Fibroblast of skin of right biceps (primary cell): ENCODE data around the gene KMT2C.
A peak's percentile ranks its signal among the peaks of the same experiment; 100 is the strongest.
"Not testable (repeated sequence)": the region's sequence is repeated elsewhere in the genome, so short reads cannot be mapped to it uniquely, and the experiment has no call there.

Experiments used
- DNase-seq: peaks from one replicate; pipeline ENCODE4 v3.0.0-alpha.2; 2013

Gene KMT2C

GRCh38 chr7:152399344-152399743 lies 36.5 kb downstream of the KMT2C start:
- DNase-seq = no peak

DNA sequence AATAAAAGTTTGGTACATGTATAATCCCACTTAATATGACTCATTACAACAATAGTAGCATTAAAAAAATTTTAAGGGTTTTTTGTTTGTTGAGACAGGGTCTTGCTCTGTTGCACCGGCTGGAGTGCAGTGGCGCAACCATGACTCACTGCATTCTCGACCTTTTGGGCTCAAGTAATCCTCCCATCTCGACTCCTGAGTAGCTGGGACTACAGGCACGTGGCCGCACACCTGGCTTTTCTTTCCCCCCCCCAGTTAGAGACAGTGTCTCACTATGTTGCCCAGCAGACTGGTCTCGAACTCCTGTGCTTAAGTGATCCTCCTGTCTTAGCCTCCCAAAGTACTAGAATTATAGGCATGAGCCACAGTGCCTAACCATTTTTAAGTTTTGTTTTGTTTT lies 40.7 kb downstream of the KMT2C start:
- DNase-seq = peak; percentile 43

GRCh38 chr7:152394214-152394613 lies 41.6 kb downstream of the KMT2C start:
- DNase-seq = peak; percentile 62

- no peak for DNase-seq
These were observed 43.5 kb downstream of the KMT2C start for GRCh38 chr7:152392254-152392653.

GRCh38 chr7:152386136-152386764 lies 49.6 kb downstream of the KMT2C start:
- not testable (repeated sequence) for DNase-seq

DNA sequence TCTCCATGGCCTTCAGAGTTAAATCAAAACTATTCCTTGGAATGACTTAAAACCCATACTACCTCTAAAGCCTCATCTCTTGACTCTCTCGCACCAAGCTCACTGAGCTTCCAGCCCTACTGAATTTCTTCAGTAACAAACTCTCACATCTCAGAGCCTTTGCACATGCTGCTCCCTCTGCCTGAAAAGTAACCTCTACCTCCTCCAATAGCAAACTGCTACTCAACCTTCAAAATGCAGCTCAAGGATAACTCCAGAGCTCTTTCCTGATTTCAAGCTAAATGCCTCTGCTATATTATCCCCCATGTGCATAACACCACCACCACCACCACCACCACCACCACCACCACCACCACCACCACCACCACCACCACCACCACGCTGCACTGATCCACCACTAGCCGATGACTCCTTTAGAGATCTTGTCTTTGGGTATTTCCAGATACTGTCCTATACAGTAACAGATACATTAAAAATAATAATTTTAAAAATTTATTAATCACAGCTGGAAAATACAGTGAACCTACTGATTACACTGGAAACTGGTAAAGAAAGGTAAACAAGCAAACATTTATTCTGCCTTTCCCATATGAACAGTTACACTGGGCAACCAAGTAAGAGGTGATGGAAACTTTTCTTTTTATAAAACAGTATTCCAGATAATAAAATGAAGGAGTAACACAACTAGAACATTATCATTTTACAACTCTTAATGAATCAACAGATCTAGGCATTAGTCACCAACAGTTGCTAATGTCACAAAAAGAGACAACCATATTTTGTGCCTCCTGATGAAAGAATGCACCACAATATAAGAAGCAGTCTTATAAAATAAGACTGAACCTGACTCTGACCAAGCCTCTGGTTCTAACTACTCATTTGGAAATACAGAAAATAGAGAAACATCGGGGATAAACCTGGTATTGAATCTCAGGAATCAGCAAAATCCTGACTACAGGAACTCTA lies 51.3 kb downstream of the KMT2C start:
- not testable (repeated sequence) for DNase-seq

- DNase-seq = peak; percentile 91
These were observed 52.2 kb downstream of the KMT2C start for GRCh38 chr7:152383341-152384234.

DNA sequence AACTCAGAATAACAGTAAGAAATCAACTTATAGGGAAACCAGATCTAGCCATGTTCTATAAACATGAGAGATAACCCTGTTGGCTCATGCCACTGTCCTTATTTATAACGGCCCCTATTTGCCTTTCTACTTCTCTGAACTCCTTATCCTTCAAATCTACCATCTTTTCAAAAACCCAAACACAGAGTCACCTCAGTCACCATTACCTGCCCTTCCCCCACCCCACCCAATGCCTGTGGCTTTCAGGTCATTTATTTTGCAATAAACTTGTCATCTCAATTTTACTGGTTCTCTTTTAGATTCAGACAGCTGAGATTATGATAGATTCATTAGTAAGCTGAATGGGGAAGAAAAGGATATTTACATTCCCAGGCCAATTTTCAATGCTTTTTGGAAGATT lies 53.6 kb downstream of the KMT2C start:
- no peak for DNase-seq

- DNase-seq = not testable (repeated sequence)
These were observed 54.7 kb downstream of the KMT2C start for GRCh38 chr7:152380931-152381578.

DNA sequence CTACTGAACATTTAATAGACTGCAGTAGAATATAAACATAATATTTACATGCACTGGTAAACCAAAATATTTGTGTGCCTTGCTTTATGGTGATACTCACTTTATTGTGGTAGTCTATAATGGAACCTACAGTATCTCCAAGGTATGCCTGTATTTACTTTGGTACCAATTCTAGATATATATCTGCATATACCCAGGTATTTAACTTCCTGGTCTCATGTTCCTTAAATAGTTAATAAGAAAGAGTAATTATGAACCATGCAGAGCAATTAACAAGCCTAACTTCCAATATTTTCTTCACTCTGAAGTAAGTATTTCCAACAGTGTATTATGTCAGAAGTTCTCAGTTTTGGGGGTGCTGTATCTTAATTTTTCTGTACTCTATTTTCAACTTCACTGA lies 57.3 kb downstream of the KMT2C start:
- not testable (repeated sequence) for DNase-seq

DNA sequence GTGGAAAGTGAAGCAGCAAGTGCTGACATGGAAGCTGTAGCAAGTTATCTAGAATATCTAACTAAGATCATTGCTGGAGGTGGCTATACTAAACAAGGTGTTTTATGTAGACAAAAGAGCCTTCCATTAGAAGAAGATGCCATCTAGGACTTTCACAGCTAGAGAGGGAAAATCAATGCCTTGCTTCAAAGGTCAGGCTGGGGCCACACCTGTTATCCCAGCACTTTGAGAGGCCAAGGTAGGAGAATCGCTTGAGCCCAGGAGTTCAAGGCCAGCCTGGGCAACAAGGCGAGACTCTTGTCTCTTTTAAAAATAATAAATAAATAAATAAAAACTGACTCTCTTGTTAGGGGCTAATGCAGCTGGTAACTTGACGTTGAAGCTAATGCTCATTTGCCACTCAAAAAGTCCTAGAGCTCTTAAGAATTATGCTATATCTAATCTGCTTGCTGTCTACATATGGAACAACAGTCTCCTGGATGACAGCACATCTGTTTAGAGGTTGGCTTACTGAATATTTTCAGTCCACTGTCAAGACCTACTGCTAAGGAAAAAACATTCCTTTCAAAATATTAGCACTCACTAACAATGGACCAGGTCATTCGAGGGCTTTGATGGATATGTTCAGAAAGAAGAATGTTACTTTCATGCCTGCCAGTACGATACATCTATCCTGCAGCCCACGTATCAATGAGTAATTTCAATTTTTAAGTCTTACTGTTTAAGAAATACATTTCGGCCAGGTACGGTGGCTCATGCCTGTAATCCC lies 58.9 kb downstream of the KMT2C start:
- not testable (repeated sequence) for DNase-seq

- no peak for DNase-seq
These were observed 65.5 kb downstream of the KMT2C start for GRCh38 chr7:152370297-152370696.

DNA sequence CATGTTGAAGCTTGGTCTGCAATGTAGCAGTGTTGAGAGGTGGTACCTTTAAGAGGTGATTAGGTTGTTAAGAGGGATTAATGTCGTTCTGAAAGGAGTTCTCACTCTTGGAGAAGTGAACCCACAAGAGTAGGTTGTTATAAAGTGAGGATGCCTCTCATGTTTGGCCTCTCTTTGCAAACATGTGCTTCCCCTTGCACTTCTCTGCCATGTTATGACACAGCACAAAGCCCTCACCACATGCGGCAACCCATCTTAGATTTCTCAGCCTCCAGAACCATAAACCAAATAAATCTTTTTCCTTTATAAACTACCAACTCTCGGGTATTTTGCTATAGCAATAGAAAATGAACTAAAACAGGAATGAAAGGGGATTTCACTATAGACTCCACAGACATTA lies 66.3 kb downstream of the KMT2C start:
- DNase-seq = no peak

DNA sequence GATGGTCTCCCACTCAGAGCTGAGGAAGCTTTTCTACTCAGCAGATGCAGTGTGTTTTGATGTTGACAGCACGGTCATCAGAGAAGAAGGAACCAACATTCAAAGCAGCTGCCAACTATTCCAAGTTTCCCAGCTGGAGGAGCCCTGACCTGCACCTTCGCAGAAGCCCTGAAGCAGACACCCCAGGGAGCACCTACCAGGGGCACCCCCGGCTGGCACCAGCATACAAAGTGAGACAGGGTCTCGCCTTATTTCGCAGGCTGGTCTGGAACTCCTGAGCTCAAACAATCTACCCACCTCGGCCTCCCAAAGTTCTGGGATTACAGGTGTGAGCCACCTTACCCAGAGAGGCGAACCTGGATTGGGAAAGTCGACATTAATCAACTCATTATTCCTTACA lies 68.6 kb downstream of the KMT2C start:
- DNase-seq = no peak

DNA sequence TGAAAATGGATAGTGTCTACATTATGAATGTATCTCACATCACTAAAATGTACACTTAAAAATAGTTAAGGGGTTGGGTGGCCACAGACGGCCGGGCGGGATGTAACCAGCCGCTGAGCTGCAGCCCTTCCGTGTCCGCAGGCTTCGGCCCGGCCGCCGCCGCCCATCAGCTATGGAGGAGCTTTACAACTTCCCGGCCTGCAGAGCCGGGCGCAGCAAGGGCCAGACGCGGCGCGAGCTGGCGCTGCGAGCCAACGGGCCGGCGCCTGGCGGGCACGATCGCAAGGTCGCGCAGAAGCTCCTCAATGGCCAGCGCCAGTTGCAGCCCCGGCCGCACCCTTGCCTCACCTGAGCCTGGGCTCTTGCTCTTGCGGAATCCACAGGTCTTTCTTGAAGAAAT lies 69.1 kb downstream of the KMT2C start:
- DNase-seq = no peak

GRCh38 chr7:152365982-152366603 lies 69.7 kb downstream of the KMT2C start:
- no peak for DNase-seq

GRCh38 chr7:152363798-152364197 lies 72.0 kb downstream of the KMT2C start:
- DNase-seq = no peak

- no peak for DNase-seq
These were observed 73.5 kb downstream of the KMT2C start for GRCh38 chr7:152362128-152362926.

- DNase-seq = no peak
These were observed 80.2 kb downstream of the KMT2C start for GRCh38 chr7:152355474-152356057.

GRCh38 chr7:152354061-152354460 lies 81.7 kb downstream of the KMT2C start:
- DNase-seq = peak; percentile 69
